Caki2 (cell line): ENCODE data around the gene MAGEB4. TPM values are rescaled to one million over a fixed set of nuclear protein-coding genes. Genes with fewer than 3 reads are reported as not detected.
"Not testable (repeated sequence)": the region's sequence is repeated elsewhere in the genome, so short reads cannot be mapped to it uniquely, and the experiment has no call there.

Experiments
- DNase-seq: peaks from one replicate; pipeline ENCODE4 v3.0.0-alpha.2; 2015; ENCODE audit warnings: low read depth
- in situ Hi-C: cut with HindIII; loops from 2 replicates; pipeline ENCODE4 v1.10.0; 2016; ENCODE audit warnings: low sequenced_read_pairs, low pct_unique_long_range_greater_than_20kb, mixed read lengths
- total RNA-seq: library from RNA; depleted of rRNA; stranded (reverse); fragments of >200 nt; shearing (Covaris generic); gene quantifications from 2 replicates; pipeline ENCODE4 v1.2.3, GENCODE V29; 2014; ENCODE audit warnings: low replicate concordance; rRNA removed

MAGEB4 gene, protein sequence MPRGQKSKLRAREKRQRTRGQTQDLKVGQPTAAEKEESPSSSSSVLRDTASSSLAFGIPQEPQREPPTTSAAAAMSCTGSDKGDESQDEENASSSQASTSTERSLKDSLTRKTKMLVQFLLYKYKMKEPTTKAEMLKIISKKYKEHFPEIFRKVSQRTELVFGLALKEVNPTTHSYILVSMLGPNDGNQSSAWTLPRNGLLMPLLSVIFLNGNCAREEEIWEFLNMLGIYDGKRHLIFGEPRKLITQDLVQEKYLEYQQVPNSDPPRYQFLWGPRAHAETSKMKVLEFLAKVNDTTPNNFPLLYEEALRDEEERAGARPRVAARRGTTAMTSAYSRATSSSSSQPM
- not detected in 2 replicates for total RNA-seq

DNA sequence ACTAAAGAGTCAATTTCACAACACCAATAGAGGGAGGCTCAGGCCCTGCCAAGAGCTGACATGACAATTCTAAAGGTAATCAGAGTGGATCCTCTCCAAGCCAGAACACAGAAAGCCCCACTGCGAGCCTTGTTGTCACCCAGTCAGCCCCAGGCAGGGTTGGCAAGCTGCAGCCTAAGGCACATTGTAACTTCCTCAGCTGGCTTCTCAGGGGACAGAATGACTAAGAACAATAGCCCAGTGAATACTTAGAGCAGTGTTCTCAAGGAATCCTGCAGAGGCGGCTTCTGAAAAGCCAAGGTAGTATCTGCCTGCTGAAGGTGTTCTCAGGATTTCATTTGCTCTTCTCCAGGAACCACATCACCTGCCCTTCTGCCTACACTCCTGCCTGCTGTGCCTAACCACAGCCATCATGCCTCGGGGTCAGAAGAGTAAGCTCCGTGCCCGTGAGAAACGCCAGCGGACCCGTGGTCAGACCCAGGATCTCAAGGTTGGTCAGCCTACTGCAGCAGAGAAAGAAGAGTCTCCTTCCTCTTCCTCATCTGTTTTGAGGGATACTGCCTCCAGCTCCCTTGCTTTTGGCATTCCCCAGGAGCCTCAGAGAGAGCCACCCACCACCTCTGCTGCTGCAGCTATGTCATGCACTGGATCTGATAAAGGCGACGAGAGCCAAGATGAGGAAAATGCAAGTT lies at the start of gene MAGEB4:
Gene MAGEB4, plus strand, starts transcription at position 277 of the 692 bp plus-strand sequence. Its CDS starts 136 bp downstream, at position 413.
- in situ Hi-C loops: no loop called here
- no peak for DNase-seq

GRCh38 chrX:30193910-30194309 lies 47.9 kb upstream of the MAGEB4 start:
- DNase-seq, in situ Hi-C loops: not testable (repeated sequence)

DNA sequence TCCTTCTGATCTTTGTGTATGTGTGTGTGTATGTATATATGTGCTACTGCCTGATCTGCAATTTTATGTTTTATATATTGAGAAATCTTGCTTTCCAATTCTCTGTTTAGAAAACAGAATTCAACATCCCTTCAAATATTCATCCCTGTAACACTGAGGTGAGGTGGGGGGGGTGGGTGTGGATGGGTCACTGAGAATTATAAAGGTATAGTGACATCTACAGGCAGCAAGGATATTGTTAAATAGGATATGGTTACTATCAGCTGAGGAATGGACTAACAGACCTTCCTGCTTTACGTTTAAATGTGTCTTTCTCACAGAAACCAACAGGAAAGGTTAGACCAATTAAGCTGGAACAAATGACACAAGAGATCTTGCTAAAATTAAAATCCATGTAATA lies 45.5 kb upstream of the MAGEB4 start:
- in situ Hi-C loops: no loop called here
- DNase-seq: no peak

DNA sequence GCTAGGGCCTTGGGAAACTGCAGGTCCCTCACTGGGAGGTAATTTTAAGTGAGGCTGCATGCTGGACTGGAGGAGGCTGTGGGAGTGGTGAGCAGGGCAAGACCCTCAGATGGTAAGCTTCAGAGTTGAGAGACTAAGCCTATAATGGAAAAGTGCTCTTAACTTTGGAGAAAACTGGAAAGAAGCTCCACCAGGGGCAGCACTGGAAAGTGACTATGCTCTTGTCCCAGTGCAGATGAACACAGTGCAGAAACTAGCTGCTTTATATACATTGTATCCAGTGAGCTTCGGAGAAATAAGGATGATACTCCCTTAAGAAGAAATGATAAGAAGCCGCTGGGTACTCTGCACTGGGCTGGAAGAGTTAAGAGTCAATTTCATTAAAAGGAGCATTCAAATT lies 29.6 kb upstream of the MAGEB4 start:
- in situ Hi-C loops: no loop called here
- DNase-seq: no peak

GRCh38 chrX:30215357-30215843 lies 26.4 kb upstream of the MAGEB4 start, which contains the start of gene MAGEB2:
MAGEB2 (plus strand) TSS chrX:30215563; CDS start chrX:30218581, 3,018 bp downstream.
- DNase-seq: no peak
- in situ Hi-C loops: no loop called here

GRCh38 chrX:30217465-30217864 lies 24.3 kb upstream of the MAGEB4 start:
- in situ Hi-C loops: no loop called here
- no peak for DNase-seq

DNA sequence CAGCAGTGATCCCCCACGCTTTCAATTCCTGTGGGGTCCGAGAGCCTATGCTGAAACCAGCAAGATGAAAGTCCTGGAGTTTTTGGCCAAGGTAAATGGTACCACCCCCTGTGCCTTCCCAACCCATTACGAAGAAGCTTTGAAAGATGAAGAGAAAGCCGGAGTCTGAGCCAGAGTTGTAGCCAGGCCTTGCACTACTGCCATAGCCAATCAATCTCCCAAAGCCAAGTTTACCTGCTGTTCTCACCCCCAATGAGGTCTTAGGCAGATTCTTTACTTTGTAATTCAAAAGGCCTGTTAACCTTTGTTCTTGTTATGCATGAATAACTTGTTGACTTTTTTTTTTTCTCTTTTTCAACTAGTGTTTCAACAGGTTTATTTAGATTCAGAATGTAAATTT lies 22.4 kb upstream of the MAGEB4 start:
- in situ Hi-C loops: no loop called here
- no peak for DNase-seq

- in situ Hi-C loops: no loop called here
- no peak for DNase-seq
Measured at GRCh38 chrX:30220661-30221060, 21.1 kb upstream of the MAGEB4 start.

- DNase-seq: peak; percentile 9
- in situ Hi-C loops: no loop called here
Measured at GRCh38 chrX:30224536-30224935, 17.3 kb upstream of the MAGEB4 start.

DNA sequence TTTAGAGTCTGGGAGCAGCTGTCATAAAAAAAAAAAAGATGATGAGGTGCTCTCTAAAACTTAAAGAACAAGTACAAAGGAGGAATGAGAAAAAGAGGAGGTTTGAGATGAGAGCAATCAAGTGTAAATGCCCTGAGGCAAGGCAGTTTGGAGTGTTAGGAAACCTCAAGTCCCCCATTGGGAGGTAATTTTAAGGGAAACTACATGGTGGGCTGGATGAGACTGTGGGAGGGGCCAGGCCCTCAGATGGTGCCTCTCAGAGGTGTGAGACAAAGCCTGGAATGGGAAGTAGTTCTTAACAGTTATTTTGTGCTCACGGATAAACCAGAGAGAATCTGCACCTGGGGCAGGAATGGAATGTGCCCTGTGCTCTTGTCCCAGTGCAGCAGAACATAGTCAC lies 13.3 kb upstream of the MAGEB4 start:
- in situ Hi-C loops: no loop called here
- no peak for DNase-seq

- in situ Hi-C loops: no loop called here
- no peak for DNase-seq
Measured at GRCh38 chrX:30230395-30230794, 11.4 kb upstream of the MAGEB4 start, which contains the start of gene MAGEB3. MAGEB3 (plus strand) TSS chrX:30230657; CDS start chrX:30235925, 5,268 bp downstream.

GRCh38 chrX:30246769-30247489 lies 5.1 kb downstream of the MAGEB4 start, which contains the start of gene MAGEB1:
MAGEB1 (plus strand) TSS chrX:30247146; CDS start chrX:30250494, 3,348 bp downstream.
- in situ Hi-C loops: no loop called here
- no peak for DNase-seq

DNA sequence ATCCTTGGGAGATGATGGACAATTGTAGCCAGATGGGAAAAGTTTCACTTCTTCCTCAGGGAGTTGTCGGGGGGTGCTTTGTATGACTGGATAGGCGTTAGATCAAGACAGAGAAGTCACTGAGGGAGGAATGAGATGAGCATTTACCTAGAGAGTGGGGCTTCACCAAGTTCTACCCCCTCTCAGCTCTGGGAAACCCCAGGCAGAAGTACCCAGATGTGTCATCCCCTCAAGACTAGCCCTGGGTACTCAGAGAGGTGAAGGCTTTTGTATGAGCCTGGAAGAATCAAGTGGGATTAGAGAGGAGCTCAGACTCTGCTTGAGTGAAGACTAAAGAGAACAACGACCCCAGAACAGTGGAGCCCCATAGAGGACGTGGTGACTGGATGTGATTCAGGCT lies 7.1 kb downstream of the MAGEB4 start:
- in situ Hi-C loops: no loop called here
- DNase-seq: no peak

DNA sequence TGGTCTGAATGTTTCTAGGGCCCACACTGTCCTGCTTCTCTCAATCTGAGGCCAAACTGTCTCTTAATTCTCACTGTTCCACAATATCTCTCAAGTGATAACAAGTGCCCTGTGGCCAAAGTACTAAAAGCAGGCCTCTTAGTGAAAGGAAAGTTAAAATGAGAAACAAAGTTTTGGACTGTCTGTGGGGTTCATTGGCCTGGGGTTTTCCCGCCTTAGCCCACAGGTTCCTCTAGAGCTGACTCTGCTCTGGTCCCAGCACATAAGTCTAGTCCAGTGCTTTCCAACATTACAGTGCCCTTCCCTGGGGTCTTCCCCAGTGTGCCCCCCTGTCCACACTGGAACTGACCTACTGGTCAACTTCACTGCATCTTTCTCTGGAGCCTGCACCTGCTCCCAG lies 11.5 kb downstream of the MAGEB4 start:
- in situ Hi-C loops: no loop called here
- no peak for DNase-seq

DNA sequence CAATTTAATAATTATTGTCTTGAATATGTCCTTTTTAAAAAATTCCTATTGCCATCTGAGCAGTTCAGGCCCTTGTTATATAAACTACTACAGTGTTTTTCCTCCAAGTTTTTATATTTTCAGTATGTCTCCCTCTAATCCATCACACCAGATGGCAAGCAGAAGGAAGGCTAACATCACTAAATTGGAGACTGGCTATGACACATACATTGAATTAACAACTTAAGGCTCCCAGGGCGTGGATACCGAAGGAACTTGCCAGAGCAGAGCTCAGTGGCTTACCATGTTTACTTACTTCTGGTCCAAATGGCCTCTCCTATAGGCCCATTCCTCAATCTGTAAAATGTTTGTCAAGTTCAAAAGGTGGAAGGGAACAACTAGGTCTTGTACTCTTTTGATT lies 18.1 kb downstream of the MAGEB4 start:
- DNase-seq: no peak
- in situ Hi-C loops: no loop called here

DNA sequence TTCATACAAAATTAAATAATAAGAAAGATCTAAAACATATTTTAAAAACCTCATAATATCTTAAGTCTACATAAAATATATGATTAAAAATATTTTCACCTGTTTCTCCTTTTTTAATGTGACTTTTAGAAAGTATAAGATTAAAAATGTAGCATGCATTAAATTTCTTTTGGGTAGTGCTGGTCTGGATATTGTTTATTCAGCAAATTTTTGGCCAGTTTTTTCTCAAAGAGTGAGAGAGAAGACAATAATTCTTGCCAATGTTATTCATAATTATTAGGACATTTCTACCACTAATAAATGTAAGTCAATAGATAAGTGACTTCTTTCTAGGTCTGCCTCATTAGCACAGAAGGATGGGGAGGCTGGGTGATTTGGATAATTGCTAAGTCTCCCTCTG lies 19.2 kb downstream of the MAGEB4 start:
- in situ Hi-C loops: no loop called here
- no peak for DNase-seq

DNA sequence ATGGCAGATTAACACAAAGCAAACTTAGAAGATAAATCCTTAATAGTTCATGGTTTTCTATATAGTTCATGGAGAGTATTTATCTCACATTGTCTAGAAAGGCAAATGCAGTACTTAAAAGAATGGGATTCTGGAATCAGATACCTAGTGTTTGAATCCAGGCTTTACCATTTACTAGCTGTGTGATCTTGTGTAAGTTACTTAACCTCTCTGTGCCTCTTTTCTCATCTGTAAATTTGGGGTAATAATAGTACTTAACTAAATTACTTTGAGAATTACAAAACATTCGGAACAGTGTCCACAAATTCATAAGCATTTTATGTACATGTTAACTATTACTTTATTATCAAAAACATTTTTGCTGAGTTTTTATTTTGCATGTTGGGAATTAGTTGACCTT lies 21.0 kb downstream of the MAGEB4 start:
- no peak for DNase-seq
- in situ Hi-C loops: no loop called here

GRCh38 chrX:30270639-30271038 lies 28.8 kb downstream of the MAGEB4 start:
- in situ Hi-C loops: no loop called here

DNA sequence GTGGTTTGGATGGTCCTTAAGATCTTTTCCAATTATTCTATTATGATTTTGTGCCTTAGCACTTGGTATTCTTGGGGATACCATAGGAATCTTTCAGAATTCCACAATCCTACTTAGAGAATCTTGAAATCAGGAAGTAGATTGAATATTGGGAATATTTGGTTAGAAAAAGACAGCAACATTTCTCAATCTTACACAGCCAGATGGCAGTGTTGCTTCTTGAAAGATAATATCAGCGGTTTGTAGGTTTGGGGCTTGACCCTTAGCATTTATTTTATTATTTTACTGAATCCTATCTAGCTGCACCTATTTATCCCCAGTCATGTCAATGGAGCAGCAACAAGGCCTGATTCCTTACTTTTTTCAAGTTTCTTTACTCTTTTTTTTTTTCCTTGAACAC lies 33.7 kb downstream of the MAGEB4 start:
- no peak for DNase-seq
- in situ Hi-C loops: no loop called here

More at GRCh38 chrX:30270639-30271038, 28.8 kb downstream of the MAGEB4 start:
- DNase-seq: no peak
